ENCODE data around the gene CD53.
"Not testable (repeated sequence)": the region's sequence is repeated elsewhere in the genome, so short reads cannot be mapped to it uniquely, and the experiment has no call there.

The CD53 gene

GRCh38 chr1:110872745-110873720 lies at the start of gene CD53:
TSS of gene CD53 (plus strand) at chr1:110873148. CDS start at chr1:110891409, 18,261 bp downstream.
- peak; percentile 35 for DNase-seq

- DNase-seq = no peak
Measured at GRCh38 chr1:110824192-110824591, 48.8 kb upstream of the CD53 start.

DNA sequence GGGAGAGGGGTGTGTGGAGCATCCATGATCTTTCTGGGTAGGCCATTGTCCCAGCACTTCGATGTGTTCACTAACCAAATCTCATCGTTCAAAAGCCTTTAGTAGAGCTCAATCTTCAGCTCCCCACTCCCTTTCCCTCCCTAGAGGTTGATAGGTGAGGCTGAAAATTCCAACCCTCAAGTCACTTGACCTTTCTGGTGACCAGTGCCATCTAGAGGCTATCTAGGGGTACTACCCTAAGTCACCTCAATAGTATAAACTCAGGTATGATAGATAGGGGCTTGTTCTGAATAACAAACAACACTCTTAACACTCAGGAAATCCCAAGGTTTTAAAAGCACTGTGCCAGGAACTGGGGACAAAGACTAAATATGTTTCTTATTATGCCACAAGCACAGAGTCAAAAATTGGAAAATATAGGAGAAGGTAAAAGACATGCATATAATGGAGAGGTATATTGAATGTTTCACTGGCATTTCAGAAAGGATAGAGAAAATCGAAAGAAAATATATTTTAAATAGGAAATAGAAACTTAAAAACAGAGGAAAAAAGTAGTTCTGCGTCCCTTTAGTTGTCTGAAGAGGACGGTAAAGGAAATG lies 42.9 kb upstream of the CD53 start:
- DNase-seq = no peak

- not testable (repeated sequence) for DNase-seq
Measured at GRCh38 chr1:110833779-110834178, 39.2 kb upstream of the CD53 start.

- DNase-seq = no peak
Measured at GRCh38 chr1:110846861-110847260, 26.1 kb upstream of the CD53 start.

DNA sequence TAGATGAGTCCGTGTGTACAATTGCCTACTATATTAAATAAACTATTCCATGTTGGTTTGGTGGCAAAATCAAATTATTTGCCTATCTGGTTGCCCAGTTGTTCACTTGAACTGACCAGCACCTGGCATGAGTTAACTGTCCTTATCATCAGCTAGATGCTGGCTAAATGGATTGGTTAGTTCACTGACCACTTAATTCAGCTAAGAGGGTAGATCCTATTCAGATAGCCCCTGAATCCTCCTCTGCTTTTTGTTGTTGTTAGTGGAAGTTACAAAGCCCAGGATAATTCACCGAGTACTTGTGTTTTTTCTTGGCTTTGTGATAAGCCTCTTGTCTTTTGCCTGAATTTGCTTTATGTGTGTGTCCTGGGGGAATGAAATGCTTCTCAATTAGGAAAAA lies 22.8 kb upstream of the CD53 start:
- no peak for DNase-seq

DNA sequence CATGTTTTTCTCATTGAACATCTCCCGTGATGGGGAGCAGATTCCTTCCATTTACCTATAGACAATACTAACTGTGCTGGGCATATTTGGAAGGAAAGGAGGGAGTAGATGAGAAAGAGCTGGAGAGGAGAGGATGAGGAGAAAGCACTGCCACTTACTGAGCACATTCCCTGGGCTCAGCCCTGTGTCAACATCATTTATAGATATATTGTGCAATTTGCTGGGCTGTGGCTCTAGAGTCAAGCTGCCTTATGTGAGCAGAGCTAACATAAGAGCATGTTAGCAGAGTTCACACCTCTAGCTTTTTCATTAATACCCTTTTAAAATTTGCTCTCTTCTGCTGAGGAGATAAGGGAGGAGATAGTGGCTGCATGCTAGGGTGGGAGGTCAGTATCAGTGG lies 22.3 kb upstream of the CD53 start:
- DNase-seq = no peak

DNA sequence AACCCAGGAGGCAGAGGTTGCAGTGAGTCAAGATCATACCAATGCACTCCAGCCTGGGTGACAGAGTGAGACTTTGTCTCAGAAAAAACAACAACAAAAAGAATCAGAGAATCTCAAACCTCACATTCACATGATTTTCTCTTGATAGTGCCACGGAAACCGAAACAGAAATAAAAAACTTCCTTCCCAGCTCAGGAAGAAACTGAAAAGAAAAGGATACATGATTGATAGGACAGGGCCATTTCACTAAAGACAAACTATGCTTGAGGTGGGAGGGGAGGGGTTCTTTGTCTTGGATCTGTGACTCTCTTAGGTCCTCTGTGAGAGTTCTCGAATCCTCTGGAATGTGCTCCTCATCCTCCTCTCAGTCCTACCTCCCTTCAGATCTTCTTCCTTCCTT lies 19.8 kb upstream of the CD53 start:
- DNase-seq = no peak

- DNase-seq = no peak
Measured at GRCh38 chr1:110856410-110856809, 16.5 kb upstream of the CD53 start.

DNA sequence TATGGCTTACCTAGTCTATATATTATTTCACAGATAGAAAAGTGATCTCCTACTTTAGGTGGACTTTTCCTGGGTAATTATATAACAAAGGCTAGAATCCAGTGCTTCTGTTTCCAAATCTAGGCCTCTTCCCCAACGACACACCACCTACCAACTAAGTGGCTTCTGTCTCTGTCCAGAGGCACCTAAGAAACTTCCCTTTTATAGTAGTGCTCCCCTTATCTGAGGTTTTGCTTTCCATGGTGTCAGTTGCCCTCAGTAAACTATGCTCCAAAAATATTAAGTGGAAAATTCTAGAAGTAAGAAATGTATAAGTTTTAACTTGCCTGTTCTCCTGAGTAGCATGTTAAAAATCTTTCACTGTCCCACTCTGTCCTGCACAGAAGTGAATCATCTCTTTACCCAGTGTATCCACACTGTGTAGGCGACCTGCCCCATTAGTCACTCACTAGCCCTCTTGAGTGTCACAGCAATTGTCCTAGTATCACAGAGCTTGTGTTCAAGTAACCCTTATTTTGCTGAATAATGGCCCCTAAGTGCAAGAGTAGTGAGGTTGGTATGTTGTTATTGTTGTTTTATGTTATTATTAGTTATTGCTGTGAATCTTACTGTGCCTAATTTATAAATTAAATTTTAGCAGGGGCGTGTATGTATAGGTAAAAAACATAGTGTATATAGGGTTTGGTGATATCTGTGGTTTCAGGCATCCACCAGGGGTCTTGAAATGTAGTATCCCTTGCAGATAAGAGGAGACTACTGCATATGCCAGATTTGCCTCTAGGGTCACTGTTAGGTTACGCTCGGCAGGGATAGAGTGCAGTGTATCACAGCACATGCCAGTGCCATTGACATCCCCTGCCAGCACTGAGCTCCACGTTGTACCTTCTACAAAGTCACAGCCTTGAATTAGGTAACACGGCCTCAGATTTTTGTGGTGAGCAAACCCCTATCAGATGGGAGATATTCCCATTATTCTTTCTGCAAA lies 14.7 kb upstream of the CD53 start:
- no peak for DNase-seq

DNA sequence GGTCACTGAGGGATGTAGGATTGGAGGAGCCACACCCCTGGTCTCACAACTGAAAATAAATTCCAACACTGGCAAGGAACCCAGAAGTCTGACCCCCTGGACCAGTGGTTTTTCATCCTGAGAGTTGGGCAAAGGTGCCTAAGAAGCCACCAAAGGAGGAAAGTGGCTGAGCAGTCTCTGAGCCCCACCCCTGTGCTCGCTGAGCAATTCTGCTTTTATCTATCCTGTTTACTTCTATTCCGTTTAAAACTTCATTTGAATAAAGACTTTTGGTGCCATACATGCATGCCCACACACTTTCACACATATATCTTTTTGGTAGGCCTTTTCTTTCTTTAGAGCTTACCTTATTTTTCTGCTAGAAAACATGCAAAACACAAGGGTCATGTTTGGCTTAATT lies 13.9 kb upstream of the CD53 start:
- no peak for DNase-seq

DNA sequence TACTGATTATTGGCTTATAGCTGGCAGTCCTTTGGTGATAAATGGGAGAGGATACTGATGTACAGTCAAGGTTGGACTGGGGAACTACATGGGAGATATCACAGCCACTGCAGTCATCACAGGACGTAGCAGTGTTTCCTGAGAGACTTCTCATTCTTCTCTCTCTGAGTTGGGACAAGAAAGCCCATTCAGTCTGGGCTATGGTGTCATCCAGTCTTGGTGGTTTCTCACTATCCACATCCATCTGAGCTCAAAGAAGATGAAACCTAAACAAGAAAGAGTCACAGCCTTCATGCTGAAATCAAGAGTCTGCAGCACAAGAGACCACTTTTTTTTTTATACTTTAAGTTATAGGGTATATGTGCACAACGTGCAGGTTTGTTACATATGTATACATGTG lies 12.8 kb upstream of the CD53 start:
- no peak for DNase-seq

DNA sequence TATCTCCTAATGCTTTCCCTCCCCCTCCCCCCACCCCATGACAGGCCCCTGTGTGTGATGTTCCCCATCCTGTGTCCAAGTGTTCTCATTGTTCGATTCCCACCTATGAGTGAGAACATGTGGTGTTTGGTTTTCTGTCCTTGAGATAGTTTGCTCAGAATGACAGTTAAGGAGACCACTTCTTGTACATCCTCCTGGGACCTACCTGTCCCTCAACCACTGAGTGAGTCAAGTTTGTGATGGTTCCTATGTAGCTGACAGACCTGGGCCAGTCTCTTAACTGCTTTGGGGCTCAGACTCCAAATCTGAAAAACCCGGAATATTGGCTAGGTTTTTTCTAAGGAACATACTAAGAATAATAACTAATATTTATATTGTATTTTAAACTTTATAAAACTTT lies 12.3 kb upstream of the CD53 start:
- DNase-seq = not testable (repeated sequence)

- not testable (repeated sequence) for DNase-seq
Measured at GRCh38 chr1:110861942-110862341, 11.0 kb upstream of the CD53 start.

GRCh38 chr1:110864287-110864686 lies 8.7 kb upstream of the CD53 start:
- DNase-seq = no peak

- DNase-seq = no peak
Measured at GRCh38 chr1:110870721-110871388, 2.1 kb upstream of the CD53 start.

DNA sequence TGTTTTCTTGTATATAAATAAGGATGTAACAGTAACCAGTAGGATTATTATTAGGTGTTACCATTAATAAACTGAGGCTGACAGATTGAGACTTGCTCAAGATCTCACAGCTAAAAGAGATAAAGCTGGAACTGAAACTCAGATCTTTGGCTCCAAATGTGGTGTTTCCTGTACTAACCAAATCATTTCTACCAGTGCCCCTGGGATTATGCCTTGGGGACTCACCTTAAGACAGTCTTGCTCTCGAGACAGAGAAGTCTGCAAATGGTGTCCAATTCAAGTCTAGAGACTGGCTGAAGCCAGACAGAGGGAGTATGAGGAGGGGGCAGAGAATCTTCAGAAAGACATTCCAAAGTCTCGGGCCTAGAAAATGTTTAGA lies 593 bp upstream of the CD53 start:
- no peak for DNase-seq

- no peak for DNase-seq
Measured at GRCh38 chr1:110873856-110874255, 908 bp downstream of the CD53 start.

GRCh38 chr1:110874324-110875215 lies 1.6 kb downstream of the CD53 start:
- no peak for DNase-seq

GRCh38 chr1:110875216-110875731 lies 2.3 kb downstream of the CD53 start:
- peak; percentile 31 for DNase-seq

DNA sequence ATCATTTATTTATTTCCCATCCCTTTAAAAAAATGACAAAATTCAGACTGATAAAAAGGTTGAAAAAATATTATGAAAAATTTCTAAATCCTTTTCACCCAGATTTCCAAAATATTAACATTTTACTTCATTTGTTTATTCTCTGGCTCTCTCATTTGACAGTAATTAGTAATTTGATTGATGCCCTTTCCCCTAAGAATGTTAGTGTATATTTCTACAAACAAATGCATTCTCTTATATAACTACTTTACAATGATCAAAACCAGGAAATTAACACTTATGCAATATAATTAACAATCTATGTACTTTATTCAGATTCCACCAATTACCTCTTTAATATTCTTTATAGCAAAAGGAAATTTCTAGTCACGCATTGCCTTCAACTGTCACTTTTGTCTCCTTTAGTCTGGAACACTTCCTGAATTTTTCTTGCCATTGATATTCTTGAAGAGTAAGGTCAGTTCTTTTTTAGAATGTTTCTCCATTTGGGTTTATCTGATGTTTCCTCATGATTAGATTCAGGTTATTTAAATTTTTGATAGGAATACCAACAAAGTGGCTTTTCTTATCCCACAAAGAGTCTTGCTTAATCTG lies 3.9 kb downstream of the CD53 start:
- no peak for DNase-seq
